WI38 (cell line): Measurements from ENCODE around the gene PIEZO1.
A peak's percentile ranks its signal among the peaks of the same experiment; 100 is the strongest.

ENCODE experiments used
- H3K4me3 ChIP-seq: 2 replicates; pipeline ENCODE4 v1.5.1; 2011; ENCODE audit warnings: low read depth, mild to moderate bottlenecking, control low read depth, low read length
- TF ChIP-seq, protein P1 (sequence below): IDR thresholded peaks from 2 replicates; pipeline ENCODE4 v1.5.1; 2012; ENCODE audit warnings: low read depth, mild to moderate bottlenecking, control low read depth, low read length

Gene PIEZO1

DNA sequence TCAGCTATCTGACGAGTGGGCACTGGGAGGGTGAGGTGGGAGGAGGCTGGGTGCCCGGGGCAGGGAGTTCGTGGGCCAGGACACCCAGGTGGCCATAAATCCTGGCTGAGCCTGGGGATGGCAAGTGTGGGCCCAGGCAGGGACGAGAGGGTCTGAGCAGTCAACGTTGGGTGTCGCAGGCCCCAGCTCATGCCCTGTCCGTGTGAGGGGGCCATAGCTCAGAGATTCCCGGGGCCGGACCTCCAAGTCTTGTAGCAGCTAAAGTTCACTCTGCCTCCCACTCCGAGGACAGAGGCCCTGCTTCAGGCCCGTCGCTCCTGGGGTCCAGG is 44.3 kb downstream of the PIEZO1 start:
- H3K4me3 ChIP-seq = no peak overlapping the region
- TF ChIP-seq, protein P1, sequence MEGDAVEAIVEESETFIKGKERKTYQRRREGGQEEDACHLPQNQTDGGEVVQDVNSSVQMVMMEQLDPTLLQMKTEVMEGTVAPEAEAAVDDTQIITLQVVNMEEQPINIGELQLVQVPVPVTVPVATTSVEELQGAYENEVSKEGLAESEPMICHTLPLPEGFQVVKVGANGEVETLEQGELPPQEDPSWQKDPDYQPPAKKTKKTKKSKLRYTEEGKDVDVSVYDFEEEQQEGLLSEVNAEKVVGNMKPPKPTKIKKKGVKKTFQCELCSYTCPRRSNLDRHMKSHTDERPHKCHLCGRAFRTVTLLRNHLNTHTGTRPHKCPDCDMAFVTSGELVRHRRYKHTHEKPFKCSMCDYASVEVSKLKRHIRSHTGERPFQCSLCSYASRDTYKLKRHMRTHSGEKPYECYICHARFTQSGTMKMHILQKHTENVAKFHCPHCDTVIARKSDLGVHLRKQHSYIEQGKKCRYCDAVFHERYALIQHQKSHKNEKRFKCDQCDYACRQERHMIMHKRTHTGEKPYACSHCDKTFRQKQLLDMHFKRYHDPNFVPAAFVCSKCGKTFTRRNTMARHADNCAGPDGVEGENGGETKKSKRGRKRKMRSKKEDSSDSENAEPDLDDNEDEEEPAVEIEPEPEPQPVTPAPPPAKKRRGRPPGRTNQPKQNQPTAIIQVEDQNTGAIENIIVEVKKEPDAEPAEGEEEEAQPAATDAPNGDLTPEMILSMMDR = no peak

DNA sequence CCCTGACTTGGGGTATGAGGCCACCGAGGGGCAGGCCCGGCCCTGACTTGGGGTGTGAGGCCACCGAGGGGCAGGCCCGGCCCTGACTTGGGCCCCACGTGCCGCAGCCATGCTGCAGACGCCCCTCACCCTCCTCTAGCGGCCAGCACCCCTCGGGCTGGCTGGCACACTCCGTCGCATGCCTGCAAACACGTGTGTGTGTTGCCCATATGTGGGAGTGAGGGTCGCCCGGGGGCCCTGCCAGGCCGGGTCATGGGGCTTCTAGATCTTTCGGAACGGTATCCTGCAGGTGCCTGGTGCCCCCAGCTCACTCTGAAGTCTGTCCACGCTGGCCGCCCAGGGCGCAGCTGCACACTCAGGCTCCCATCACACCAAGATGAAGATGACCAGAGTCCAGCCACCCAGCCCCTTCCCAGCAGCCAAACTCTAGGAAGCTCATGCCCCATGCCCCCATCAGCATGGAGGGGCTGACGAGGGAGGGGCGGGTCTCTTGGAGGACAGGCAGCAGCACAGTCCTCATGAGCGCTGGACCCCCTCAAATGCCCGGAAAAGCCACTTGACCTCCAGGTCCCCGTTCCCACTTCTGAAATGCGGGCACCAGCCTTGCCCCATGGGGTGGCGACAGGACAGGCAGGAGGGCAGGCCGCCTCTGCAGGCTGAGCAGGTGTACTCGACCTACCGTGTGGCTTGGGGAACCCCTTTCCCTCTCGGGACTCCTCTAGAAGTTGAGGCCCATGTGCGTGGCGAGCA is 44.9 kb downstream of the PIEZO1 start:
- TF ChIP-seq, protein P1 = no peak

DNA sequence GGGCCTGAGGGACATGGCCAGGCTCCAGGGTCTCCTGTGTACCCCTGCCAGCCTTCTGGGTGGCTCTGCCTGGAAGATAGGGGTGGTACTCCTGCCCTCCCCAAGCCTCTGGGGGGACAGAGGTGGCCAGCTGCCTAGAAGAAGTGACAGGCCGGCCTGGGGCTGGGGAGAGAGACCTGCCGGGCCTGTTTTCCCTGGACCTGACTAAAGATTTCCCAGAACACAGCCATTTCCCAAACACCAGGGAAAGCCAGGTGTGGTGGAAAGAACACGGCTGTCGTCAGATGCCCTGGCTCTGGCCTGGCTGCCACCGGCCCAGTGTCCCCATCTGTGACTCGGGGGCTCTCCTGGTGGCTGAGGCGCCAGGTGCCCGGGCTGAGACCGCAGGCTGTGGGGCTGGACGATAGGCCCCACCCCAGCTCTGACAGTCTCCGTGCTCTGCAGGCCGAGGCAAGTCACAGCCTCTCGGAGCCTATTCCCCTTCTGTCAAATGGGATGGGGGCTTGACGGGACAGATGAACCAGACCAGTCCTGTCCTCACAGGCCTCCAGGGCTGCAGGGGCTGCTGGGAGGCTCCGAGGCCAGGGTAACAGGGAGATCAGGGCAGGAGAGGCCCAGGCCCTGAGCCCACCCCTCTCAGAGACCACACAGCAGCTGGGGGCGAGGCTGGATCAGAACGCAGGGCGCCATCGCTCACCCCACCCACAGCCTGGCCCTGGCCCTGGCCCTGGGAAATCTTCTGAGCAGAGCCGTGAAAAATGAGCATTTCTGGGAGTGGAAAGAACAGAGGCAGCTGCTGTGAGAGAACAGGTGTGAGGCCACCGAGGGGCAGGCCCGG is 45.7 kb downstream of the PIEZO1 start:
- TF ChIP-seq, protein P1 = no peak
- H3K4me3 ChIP-seq = no peak overlapping the region

More for the DNA sequence above, 44.9 kb downstream of the PIEZO1 start:
- no peak overlapping the region for H3K4me3 ChIP-seq

DNA sequence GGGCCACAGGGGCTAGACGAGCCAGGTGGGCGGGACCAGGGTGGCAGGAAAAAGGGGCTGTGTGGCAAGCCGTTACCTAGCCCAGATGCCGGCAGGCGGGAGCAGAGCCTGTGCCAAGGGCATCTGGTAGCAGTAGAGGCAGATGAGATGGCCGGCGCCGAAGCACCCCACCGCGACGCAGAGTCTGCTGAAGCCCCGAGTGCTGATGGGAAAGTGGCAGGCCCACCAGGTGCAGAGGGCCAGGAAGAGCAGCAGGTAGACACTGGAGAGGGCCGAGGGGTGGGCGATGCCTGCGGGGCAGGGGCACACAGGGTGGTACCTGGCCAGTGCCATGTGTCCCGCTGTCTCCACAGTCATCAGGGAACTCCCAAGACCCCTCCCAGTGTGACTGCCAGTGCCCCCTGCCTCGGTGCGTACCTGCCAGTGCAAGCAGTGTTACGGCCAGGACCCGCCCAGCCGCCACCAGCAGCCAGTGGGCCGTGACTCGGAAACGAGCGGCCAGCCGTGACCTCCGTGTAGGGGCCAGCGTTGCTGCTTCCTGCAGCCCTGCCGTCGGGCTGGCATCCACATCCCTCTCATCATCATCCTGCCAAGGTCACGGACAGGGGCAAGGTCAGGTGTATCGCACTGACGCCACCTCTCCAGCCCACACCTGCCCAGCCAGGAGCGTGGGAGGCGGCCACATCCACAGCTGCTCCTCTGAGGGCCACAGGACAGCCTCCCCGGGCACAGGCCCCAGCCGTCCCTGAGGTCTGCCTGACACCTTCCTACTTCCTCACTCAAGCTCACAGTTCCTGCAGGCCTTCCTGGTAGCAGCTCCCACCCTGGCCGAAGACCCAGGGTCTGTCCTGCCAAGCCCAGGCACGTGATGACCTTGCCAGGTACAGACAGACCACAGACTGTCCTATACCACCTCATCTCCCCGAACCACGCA is 46.6 kb downstream of the PIEZO1 start:
- TF ChIP-seq, protein P1 = no peak

DNA sequence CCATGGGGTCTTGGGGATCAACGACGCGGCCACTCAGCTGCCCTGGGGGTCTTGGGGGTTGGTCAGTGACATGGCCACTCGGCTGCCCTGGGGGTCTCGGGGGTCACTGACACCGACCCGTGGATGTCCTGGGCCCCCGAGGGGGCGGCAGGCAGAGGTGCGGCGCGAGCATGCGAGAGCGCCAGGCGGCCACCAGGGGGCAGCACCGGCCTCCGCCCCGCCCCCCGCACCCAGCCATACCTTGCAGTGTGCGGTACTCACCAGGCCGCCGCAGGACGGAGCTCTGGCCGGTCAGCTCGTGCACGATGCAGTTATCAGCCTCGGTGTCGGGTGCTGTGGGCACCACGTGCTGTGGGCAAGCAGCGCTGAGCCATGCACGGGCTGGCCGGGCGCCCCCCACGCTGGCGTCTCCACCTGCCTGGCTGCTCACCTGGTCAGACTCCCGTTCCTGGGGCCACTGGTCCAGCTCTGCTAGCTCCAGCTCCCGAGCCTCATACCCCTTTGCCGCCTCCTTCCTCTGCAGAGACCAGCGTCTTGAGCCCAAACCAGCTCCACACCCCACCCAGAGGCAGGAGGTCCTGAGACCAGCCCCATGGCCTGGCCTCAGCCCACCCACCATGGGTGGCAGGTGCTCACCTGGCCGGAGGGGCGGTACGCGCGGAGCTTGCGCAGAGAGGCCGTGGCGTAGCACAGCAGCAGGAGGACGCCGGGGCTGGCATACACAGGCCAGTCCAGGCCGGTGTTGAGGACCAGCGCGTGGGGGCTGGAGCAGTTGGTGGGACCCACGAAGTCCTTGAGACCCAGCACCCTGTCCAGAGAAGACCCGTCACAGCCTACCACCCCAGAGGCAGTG is 47.5 kb downstream of the PIEZO1 start:
- TF ChIP-seq, protein P1 = peak; percentile 89
- no peak overlapping the region for H3K4me3 ChIP-seq

More for the DNA sequence above, 46.6 kb downstream of the PIEZO1 start:
- H3K4me3 ChIP-seq = no peak overlapping the region

DNA sequence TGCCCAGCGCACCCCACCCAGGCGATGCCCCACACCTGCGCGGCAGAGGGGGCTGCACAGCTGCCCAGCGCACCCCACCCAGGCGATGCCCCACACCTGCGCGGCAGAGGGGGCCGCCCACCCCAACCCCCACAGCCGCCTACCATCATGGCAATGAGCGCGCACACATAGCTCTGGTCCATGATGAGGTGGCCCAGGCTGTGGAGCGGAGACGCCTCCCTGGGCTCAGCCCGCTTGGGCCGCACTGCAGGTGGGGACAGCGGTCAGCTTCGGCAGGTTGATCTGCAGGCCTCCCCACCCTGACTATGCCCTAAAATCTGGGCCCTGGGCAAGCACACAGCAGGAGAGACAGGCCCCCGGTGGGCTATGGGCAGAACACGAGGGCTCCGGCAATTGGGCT is 48.5 kb downstream of the PIEZO1 start:
- TF ChIP-seq, protein P1 = no peak
- no peak overlapping the region for H3K4me3 ChIP-seq
